Measurements from ENCODE around the gene MRFAP1. TPM values are rescaled to one million over a fixed set of nuclear protein-coding genes. Genes with fewer than 3 reads are reported as not detected.
"Not testable (repeated sequence)": the region's sequence is repeated elsewhere in the genome, so short reads cannot be mapped to it uniquely, and the experiment has no call there.

The MRFAP1 gene
- total RNA-seq, 1 donor from 2014 or later: 196 TPM

GRCh38 chr4:6610856-6611430 is 29.5 kb upstream of the MRFAP1 start:
- DNase-seq (ENCODE audit: low spot score): no peak

- DNase-seq (ENCODE audit: low spot score): no peak
Measured at GRCh38 chr4:6612961-6613675, 27.4 kb upstream of the MRFAP1 start.

- no peak for DNase-seq (ENCODE audit: low spot score)
Measured at GRCh38 chr4:6613676-6614651, 26.5 kb upstream of the MRFAP1 start.

GRCh38 chr4:6614701-6615230 is 25.7 kb upstream of the MRFAP1 start:
- no peak for DNase-seq (ENCODE audit: low spot score)

- DNase-seq (ENCODE audit: low spot score): no peak
Measured at GRCh38 chr4:6616087-6616995, 24.1 kb upstream of the MRFAP1 start.

- DNase-seq (ENCODE audit: low spot score): no peak
Measured at GRCh38 chr4:6617246-6617645, 23.2 kb upstream of the MRFAP1 start.

- DNase-seq (ENCODE audit: low spot score): no peak
Measured at GRCh38 chr4:6618386-6619115, 21.9 kb upstream of the MRFAP1 start.

- no peak for DNase-seq (ENCODE audit: low spot score)
Measured at GRCh38 chr4:6619116-6619465, 21.4 kb upstream of the MRFAP1 start.

GRCh38 chr4:6619466-6620255 is 20.8 kb upstream of the MRFAP1 start:
- DNase-seq (ENCODE audit: low spot score): no peak

GRCh38 chr4:6620296-6620695 is 20.2 kb upstream of the MRFAP1 start:
- DNase-seq (ENCODE audit: low spot score): no peak

GRCh38 chr4:6620891-6621555 is 19.5 kb upstream of the MRFAP1 start:
- DNase-seq (ENCODE audit: low spot score): no peak

- DNase-seq (ENCODE audit: low spot score): no peak
Measured at GRCh38 chr4:6621556-6621927, 18.9 kb upstream of the MRFAP1 start.

- DNase-seq (ENCODE audit: low spot score): no peak
Measured at GRCh38 chr4:6622744-6623143, 17.7 kb upstream of the MRFAP1 start.

GRCh38 chr4:6625256-6625655 is 15.2 kb upstream of the MRFAP1 start:
- no peak for DNase-seq (ENCODE audit: low spot score)

GRCh38 chr4:6626066-6626465 is 14.4 kb upstream of the MRFAP1 start:
- DNase-seq (ENCODE audit: low spot score): no peak

- no peak for DNase-seq (ENCODE audit: low spot score)
Measured at GRCh38 chr4:6627832-6628231, 12.7 kb upstream of the MRFAP1 start.

GRCh38 chr4:6628484-6628883 is 12.0 kb upstream of the MRFAP1 start:
- DNase-seq (ENCODE audit: low spot score): not testable (repeated sequence)

- no peak for DNase-seq (ENCODE audit: low spot score)
Measured at GRCh38 chr4:6632125-6632524, 8.4 kb upstream of the MRFAP1 start.
